Cerebellar nuclear complex (tissue), 1 donor: ENCODE results near the gene ITGA5.

ENCODE experiments used
- DNase-seq, 2 experiments: peaks; one replicate each; lab custom pipeline; 2025; lab: John Stamatoyannopoulos, UW

ITGA5 gene

DNA sequence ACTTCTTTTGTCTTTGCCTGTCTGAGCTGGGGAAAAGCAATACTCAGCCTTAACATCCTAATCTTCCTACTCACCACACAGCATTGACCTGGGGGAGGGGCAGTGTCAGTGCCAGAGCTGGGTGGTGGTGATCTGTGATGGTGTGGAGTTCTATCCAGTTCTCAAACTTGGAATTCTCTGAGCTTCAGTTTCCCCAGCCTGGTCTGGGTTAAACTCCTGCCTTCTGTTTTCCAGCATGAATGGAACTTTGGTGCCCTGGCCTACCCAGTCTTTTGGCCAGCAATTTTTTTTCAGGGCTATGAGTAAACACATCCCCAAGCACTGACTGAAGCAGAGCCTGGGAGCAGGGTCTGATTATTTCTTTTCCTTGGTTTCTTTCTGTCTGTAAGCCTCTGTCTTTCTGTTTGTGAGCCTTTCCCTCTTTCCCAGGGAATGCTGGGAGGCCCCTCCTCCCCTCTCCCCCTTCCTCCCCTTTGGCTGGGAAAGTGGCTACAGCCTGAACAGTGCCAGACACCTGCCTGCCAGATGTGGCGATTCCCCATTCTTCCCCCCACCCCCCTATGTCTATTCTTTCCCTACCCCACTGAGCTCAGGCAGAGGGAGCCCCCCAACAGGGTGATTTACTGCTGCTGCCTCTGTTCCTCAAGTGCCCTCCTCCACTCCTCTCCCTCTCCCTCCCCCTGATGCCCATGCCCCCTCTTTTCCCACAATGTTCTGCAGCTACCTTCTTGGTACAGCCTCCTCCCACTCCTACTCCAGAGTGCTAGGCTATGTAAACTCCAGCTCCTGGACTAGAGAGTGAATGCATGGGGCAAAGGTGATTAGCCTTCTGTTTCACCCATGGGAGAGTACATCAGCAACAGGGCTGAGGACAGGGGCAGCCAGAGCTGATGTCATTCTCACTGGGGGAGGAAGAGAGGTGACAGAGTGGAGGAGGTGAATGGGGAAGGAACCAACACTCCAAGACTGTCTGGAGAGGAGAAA lies 65.9 kb downstream of the ITGA5 start:
- DNase-seq: no peak

DNA sequence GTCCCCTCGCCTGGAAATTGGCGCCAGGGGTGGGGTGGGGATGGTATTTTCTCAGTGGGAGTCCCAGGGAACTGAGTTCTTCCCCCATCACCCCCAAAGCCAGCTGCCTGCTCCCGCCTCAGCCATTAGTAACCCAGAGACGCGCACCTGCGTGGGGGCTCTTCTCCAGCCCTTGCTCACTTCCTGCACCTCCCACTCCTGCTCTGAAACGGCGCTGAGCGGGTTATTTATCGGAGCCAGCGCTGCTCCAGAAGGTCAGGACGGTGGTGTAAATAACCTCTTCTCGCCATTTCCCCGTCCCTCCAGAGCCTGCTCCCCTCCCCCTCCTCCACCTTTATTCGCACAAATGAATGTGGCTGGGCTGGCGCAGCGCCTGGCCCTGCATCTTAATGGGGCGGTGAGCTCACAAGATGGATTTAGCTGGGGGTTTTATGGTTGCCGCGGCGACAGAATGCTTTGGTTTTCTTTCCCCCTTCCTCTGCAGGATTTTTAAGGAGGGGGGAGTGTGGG lies 67.0 kb downstream of the ITGA5 start:
- peak in 1 of 2 experiments; percentile 15 for DNase-seq

DNA sequence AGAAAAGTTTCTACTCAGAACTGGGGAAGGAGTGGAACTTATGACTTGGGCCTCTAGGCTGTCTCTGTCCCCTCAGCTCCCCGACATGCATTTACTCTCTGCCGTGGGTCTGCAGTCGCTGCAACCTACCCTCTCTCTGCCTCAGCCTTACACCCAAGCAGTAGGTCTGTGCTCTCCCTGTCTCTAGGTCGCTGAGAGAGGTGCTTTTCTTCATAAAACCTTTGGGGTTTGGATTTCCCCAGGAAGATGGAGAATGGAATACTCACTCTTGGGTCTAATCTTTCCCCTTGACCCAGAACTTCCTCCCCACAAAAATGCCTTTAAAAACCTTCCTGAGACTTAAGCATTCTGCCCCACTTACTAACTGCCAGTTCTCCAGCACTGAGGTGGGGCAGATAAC lies 67.7 kb downstream of the ITGA5 start:
- no peak for DNase-seq

DNA sequence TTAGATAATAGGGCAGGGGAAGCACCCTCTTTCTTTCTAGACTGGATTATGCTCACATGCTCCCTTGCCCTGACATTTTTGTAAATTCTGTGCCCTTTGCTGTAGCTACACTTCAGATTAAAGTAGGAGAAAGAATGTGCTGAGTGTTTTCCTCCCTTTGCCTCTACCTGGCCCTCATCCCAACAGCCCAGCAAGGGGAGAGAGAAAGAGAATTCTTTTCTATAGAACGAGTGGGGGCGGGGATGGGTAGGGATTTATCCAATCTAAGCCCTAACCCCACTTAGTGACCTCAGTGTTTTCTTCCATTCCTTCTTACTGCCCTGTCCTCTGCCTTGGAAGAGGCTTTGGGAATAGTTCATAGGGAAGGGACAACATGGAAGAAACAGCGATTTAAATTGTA lies 68.3 kb downstream of the ITGA5 start:
- DNase-seq: no peak

DNA sequence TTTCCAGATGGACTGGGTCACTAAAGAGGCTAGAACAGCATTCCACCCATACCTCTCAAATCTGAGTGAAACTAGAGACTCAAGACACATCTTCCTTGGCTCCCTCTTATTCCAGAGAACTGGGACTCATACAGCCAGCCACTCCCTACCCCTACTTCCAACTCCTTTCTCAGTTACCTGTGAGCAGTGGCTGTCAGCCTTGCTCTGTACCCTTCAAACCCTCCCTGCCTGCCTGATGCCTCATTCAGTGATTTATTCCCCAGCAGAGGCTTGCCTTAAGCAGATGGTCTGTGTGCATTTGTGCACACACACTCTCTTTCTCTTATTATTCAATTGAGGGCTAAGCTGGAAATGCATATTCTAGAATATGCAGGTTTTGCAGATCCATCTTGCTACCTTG lies 69.4 kb downstream of the ITGA5 start:
- no peak for DNase-seq

DNA sequence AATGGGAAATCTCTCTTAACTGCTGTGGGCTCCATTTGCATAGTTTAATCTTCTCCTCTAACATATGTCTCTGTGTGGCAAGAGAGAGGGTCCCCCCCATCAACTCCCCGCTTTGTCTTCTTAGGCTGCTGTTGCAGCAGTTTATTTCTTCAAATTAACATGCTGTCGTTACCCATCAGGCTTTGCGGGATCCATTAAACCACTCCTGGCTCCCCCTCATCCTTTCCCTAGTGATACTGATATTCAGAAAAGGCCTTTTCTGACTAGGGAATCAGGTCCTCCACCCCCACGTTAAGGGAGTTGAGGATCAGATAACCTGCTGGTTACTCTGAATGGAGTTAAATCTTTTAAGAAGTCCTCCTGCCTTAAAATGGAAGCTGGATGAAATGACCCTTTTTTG lies 70.0 kb downstream of the ITGA5 start:
- no peak for DNase-seq
